WTC11 (cell line): ENCODE measurements around the gene FBRSL1. TPM values are rescaled to one million over a fixed set of nuclear protein-coding genes. Genes with fewer than 3 reads are reported as not detected.

Experiments used
- ATAC-seq: fragments of 200-7000 bp; cut with Tn5 transposase; 2 replicates; pipeline ENCODE4 v1.10.0; 2021; ENCODE audit warnings: mild to moderate bottlenecking, moderate library complexity
- CTCF ChIA-PET: fragments of 300-600 bp; sonication (Branson Sonifier 250); formaldehyde crosslinking; loops from one replicate; lab custom pipeline; 2021; ENCODE audit warnings: antibody characterized with exemption; lab: Charles Lee
- POLR2A ChIA-PET: fragments of 350-600 bp; sonication (Branson Sonifier 250); formaldehyde crosslinking; loops from one replicate; lab custom pipeline; 2021; ENCODE audit warnings: antibody characterized with exemption; lab: Charles Lee
- DNase-seq: peaks from one replicate; pipeline ENCODE4 v3.0.0; 2021; ENCODE audit warnings: low spot score
- H3K27ac Mint-ChIP-seq: 2 replicates; pipeline ENCODE4 v1.8.0; 2021; ENCODE audit warnings: mixed read lengths
- H3K27me3 Mint-ChIP-seq: 2 replicates; pipeline ENCODE4 v1.8.0; 2021; ENCODE audit warnings: low read depth, mild to moderate bottlenecking, moderate library complexity, mixed read lengths
- H3K36me3 Mint-ChIP-seq: 2 replicates; pipeline ENCODE4 v1.8.0; 2021; ENCODE audit warnings: mixed read lengths
- H3K4me1 Mint-ChIP-seq: 2 replicates; pipeline ENCODE4 v1.8.0; 2022; ENCODE audit warnings: mixed read lengths
- H3K4me3 Mint-ChIP-seq: 2 replicates; pipeline ENCODE4 v1.8.0; 2021; ENCODE audit warnings: mild to moderate bottlenecking, moderate library complexity, mixed read lengths
- H3K9me3 Mint-ChIP-seq: 2 replicates; pipeline ENCODE4 v1.8.0; 2021; ENCODE audit warnings: mixed read lengths
- ATF6 ChIP-seq: sonication (generic); formaldehyde crosslinking; IDR thresholded peaks from 2 replicates; pipeline ENCODE4 v1.8.1; 2023; ENCODE audit warnings: mild to moderate bottlenecking, missing genetic modification reagents
- CBFB ChIP-seq: sonication (generic); formaldehyde crosslinking; IDR thresholded peaks from 2 replicates; pipeline ENCODE4 v1.8.1; 2022; ENCODE audit warnings: mild to moderate bottlenecking, low read depth, missing genetic modification reagents
- E2F4 ChIP-seq: sonication (generic); formaldehyde crosslinking; IDR thresholded peaks from 2 replicates; pipeline ENCODE4 v1.8.1; 2022; ENCODE audit warnings: low read depth, mild to moderate bottlenecking, moderate library complexity, missing genetic modification reagents, borderline replicate concordance
- E2F5 ChIP-seq: sonication (generic); formaldehyde crosslinking; IDR thresholded peaks from 2 replicates; pipeline ENCODE4 v1.8.1; 2022; ENCODE audit warnings: mild to moderate bottlenecking, moderate library complexity, missing genetic modification reagents
- FOXK1 ChIP-seq: sonication (generic); formaldehyde crosslinking; IDR thresholded peaks from 2 replicates; pipeline ENCODE4 v1.8.0; 2022; ENCODE audit warnings: mild to moderate bottlenecking, moderate library complexity, missing genetic modification reagents
- NR3C1 ChIP-seq: sonication (generic); formaldehyde crosslinking; conservative IDR thresholded peaks from 2 replicates; pipeline ENCODE4 v1.8.1; 2023; ENCODE audit warnings: low read depth, mild to moderate bottlenecking, missing genetic modification reagents
- OVOL2 ChIP-seq: fragments of 250-450 bp; sonication (Bioruptor Pico); IDR thresholded peaks from 2 replicates; pipeline ENCODE4 v1.9.0; 2021; ENCODE audit warnings: mild to moderate bottlenecking, borderline replicate concordance
- RELA ChIP-seq: sonication (generic); formaldehyde crosslinking; IDR thresholded peaks from 2 replicates; pipeline ENCODE4 v1.8.1; 2022; ENCODE audit warnings: missing genetic modification reagents, mild to moderate bottlenecking, borderline replicate concordance
- SMAD3 ChIP-seq: sonication (generic); formaldehyde crosslinking; IDR thresholded peaks from 2 replicates; pipeline ENCODE4 v1.8.0; 2022; ENCODE audit warnings: missing genetic modification reagents, mild to moderate bottlenecking, borderline replicate concordance
- TEAD1 ChIP-seq: sonication (generic); formaldehyde crosslinking; IDR thresholded peaks from 2 replicates; pipeline ENCODE4 v1.8.0; 2022; ENCODE audit warnings: mild to moderate bottlenecking, missing genetic modification reagents
- TEAD4 ChIP-seq: sonication (generic); formaldehyde crosslinking; IDR thresholded peaks from 2 replicates; pipeline ENCODE4 v1.8.0; 2022; ENCODE audit warnings: mild to moderate bottlenecking, missing genetic modification reagents
- ZMAT4 ChIP-seq: fragments of 250-450 bp; sonication (Bioruptor Pico); IDR thresholded peaks from 2 replicates; pipeline ENCODE4 v1.9.0; 2021; ENCODE audit warnings: mild to moderate bottlenecking
- ZNF512 ChIP-seq: sonication (generic); formaldehyde crosslinking; IDR thresholded peaks from 2 replicates; pipeline ENCODE4 v1.8.1; 2022; ENCODE audit warnings: missing genetic modification reagents, borderline replicate concordance
- total RNA-seq: library from RNA; stranded (reverse); gene quantifications from 3 replicates; pipeline ENCODE4 v1.2.3, GENCODE V29; 2021

The FBRSL1 gene
- total RNA-seq, 1 experiment from 2014 or later = 129 TPM

GRCh38 chr12:132555686-132556085 lies 65.7 kb downstream of the FBRSL1 start (continued):
- TF ChIP-seq ZNF512 (no peak), TEAD4 (CRISPR knock-in tag) (no peak), RELA (CRISPR knock-in tag) (no peak), E2F4 (no peak)
- TF ChIP-seq, all 79 proteins: peak for 0

- ChIA-PET CTCF (no interaction called here), POLR2A (no interaction called here)
- H3K36me3 Mint-ChIP-seq = no peaks in the 10 kb centered on the region
- no peak overlapping the region for H3K27ac Mint-ChIP-seq
- DNase-seq (no peak), ATAC-seq (no peak)
- H3K4me3 Mint-ChIP-seq = no peak overlapping the region
- H3K4me1 Mint-ChIP-seq = no peaks in the 10 kb centered on the region
- H3K27me3 Mint-ChIP-seq = peaks cover 74% of the 10 kb centered on the region
- H3K9me3 Mint-ChIP-seq = no peaks in the 10 kb centered on the region
- TF ChIP-seq SMAD3 (CRISPR knock-in tag) (no peak), CBFB (no peak)
These were observed 66.3 kb downstream of the FBRSL1 start for GRCh38 chr12:132556216-132556615.

- no peak for TF ChIP-seq FOXK1 (CRISPR knock-in tag)
- no peak for TF ChIP-seq NR3C1 (CRISPR knock-in tag)
- TF ChIP-seq ATF6 (CRISPR knock-in tag) = no peak
- TF ChIP-seq TEAD1 = no peak
- TF ChIP-seq ZMAT4 (CRISPR knock-in tag) = no peak
- Mint-ChIP-seq H3K27ac (no peak overlapping the region), H3K36me3 (no peaks in the 10 kb centered on the region), H3K9me3 (no peaks in the 10 kb centered on the region), H3K4me1 (no peaks in the 10 kb centered on the region), H3K27me3 (peaks cover 69% of the 10 kb centered on the region), H3K4me3 (no peak overlapping the region)
- CTCF ChIA-PET = interaction anchor here (2.5 kb wide), 1 partner anchor 142 kb away, joined by 16 read pairs; no protein-coding TSS in a partner anchor
- POLR2A ChIA-PET = no interaction called here
- ATAC-seq (no peak), DNase-seq (no peak)
These were observed 66.8 kb downstream of the FBRSL1 start for GRCh38 chr12:132556801-132557200.

GRCh38 chr12:132557291-132558015 lies 67.5 kb downstream of the FBRSL1 start:
- DNase-seq (no peak), ATAC-seq (no peak)
- no peaks in the 10 kb centered on the region for H3K9me3 Mint-ChIP-seq
- peaks cover 2% of the 10 kb centered on the region; the same call in 1 of the 2 replicates for H3K4me1 Mint-ChIP-seq
- no peaks in the 10 kb centered on the region for H3K36me3 Mint-ChIP-seq
- H3K4me3 Mint-ChIP-seq = no peak overlapping the region
- H3K27ac Mint-ChIP-seq = no peak overlapping the region
- CTCF ChIA-PET = interaction anchor here (2.5 kb wide), 1 partner anchor 143 kb away, joined by 16 read pairs; no protein-coding TSS in a partner anchor
- TF ChIP-seq OVOL2 (CRISPR knock-in tag) (no peak), E2F5 (CRISPR knock-in tag) (no peak)
- TF ChIP-seq, all 79 proteins: peak for 0
- POLR2A ChIA-PET = no interaction called here
- peaks cover 63% of the 10 kb centered on the region for H3K27me3 Mint-ChIP-seq
